Breast epithelium (tissue), 4 donors: ENCODE measurements around the gene KRT79. TPM values are rescaled to one million over a fixed set of nuclear protein-coding genes. Genes with fewer than 3 reads are reported as not detected.

Experiments used
- DNase-seq, 2 donors: peaks; one replicate each; pipeline ENCODE4 v3.0.0-alpha.2; 2019; ENCODE audit warnings: low spot score in 2 of 2
- H3K27ac ChIP-seq, 2 donors: fragments of 200-600 bp; sonication (generic) in 1 of 2; one replicate each; pipeline ENCODE4 v1.5.1; 2016 to 2019; ENCODE audit warnings: mild to moderate bottlenecking in 1 of 2
- H3K27me3 ChIP-seq, 2 donors: fragments of 200-600 bp; sonication (generic) in 1 of 2; one replicate each; pipeline versions ENCODE4 v1.5.1 to v1.6.0; 2017 to 2019; ENCODE audit warnings: control low read depth in 1 of 2, mild to moderate bottlenecking in 1 of 2
- H3K36me3 ChIP-seq: fragments of 200-600 bp; one replicate; pipeline ENCODE4 v1.5.1; 2019
- H3K4me1 ChIP-seq, 2 donors: fragments of 200-600 bp; sonication (generic); one replicate each; pipeline ENCODE4 v1.5.1; 2016 to 2019; ENCODE audit warnings: control low read depth in 1 of 2
- H3K4me3 ChIP-seq, 3 donors: fragments of 200-600 bp; sonication (generic); 1 replicate in 2 of 3; 2 replicates in 1 of 3; pipeline ENCODE4 v1.5.1; 2016 to 2019; ENCODE audit warnings: mild to moderate bottlenecking in 3 of 3, moderate library complexity in 2 of 3
- H3K9me3 ChIP-seq, 2 donors: fragments of 200-600 bp; sonication (generic) in 1 of 2; one replicate each; pipeline ENCODE4 v1.5.1; 2016 to 2019; ENCODE audit warnings: control low read depth in 1 of 2
- CTCF ChIP-seq, 3 donors: fragments of 450-650 bp; IDR thresholded peaks; one replicate each; pipeline ENCODE4 v1.5.1; 2016 to 2017; ENCODE audit warnings: antibody characterized with exemption in 3 of 3, mild to moderate bottlenecking in 3 of 3, moderate library complexity in 3 of 3
- POLR2A ChIP-seq: fragments of 450-650 bp; IDR thresholded peaks from one replicate; pipeline ENCODE4 v1.6.1; 2016; ENCODE audit warnings: antibody characterized with exemption, mild to moderate bottlenecking, moderate library complexity
- POLR2AphosphoS5 ChIP-seq, 3 donors: sonication (generic); formaldehyde crosslinking; IDR thresholded peaks; one replicate each; pipeline ENCODE4 v1.6.1; 2017; ENCODE audit warnings: antibody characterized with exemption in 3 of 3
- intact Hi-C: fragments of 100-400 bp; cut with DNase I; formaldehyde crosslinking; loops from one replicate; pipeline ENCODE4 v1.15.1; 2023; ENCODE audit warnings: low total_unique reads
- total RNA-seq, 3 donors: library from RNA; depleted of rRNA; stranded (reverse); fragments of >200 nt; gene quantifications; one replicate each; pipeline ENCODE4 v1.1.0, GENCODE V29; 2016

The KRT79 gene
- total RNA-seq, 3 donors from 2014 or later: 0.48 to 1.3 TPM; not detected in 1

- H3K27me3 ChIP-seq: no peaks in the 10 kb centered on the region
- H3K9me3 ChIP-seq: no peaks in the 10 kb centered on the region
- no peak overlapping the region for H3K4me3 ChIP-seq
- TF ChIP-seq POLR2AphosphoS5 (IDR thresholded peaks at IDR 0.05) (no peak), CTCF (IDR thresholded peaks at IDR 0.05) (no peak), POLR2A (no peak)
- no peak for DNase-seq
- intact Hi-C loops: no loop called here
- H3K4me1 ChIP-seq: no peaks in the 10 kb centered on the region
- H3K27ac ChIP-seq: no peak overlapping the region
- no peaks in the 10 kb centered on the region for H3K36me3 ChIP-seq
These were observed 17.7 kb upstream of the KRT79 start for GRCh38 chr12:52851787-52852186.

GRCh38 chr12:52850681-52851080 lies 16.6 kb upstream of the KRT79 start:
- Histone ChIP-seq H3K4me1 (no peaks in the 10 kb centered on the region), H3K4me3 (no peak overlapping the region), H3K9me3 (no peaks in the 10 kb centered on the region), H3K36me3 (no peaks in the 10 kb centered on the region), H3K27ac (no peak overlapping the region), H3K27me3 (no peaks in the 10 kb centered on the region)
- intact Hi-C loops: no loop called here
- TF ChIP-seq CTCF (IDR thresholded peaks at IDR 0.05) (no peak), POLR2A (no peak), POLR2AphosphoS5 (IDR thresholded peaks at IDR 0.05) (no peak)
- no peak for DNase-seq

- Histone ChIP-seq H3K4me1 (no peaks in the 10 kb centered on the region), H3K36me3 (no peaks in the 10 kb centered on the region), H3K27ac (no peak overlapping the region), H3K27me3 (no peaks in the 10 kb centered on the region), H3K4me3 (no peak overlapping the region), H3K9me3 (no peaks in the 10 kb centered on the region)
- TF ChIP-seq POLR2AphosphoS5 (IDR thresholded peaks at IDR 0.05): no peak
- TF ChIP-seq POLR2A: no peak
- TF ChIP-seq CTCF (IDR thresholded peaks at IDR 0.05): no peak
- no peak for DNase-seq
- intact Hi-C loops: loop anchor here (10.0 kb wide), 1 partner anchor 55 kb away; the partner anchor contains the start of gene KRT3
These were observed 15.4 kb upstream of the KRT79 start for GRCh38 chr12:52849511-52849910.

GRCh38 chr12:52848661-52849255 lies 14.6 kb upstream of the KRT79 start, which contains the start of gene KRT78:
TSS of gene KRT78 (minus strand) at chr12:52848994. CDS start at chr12:52848930, 64 bp downstream.
- Histone ChIP-seq H3K9me3 (no peaks in the 10 kb centered on the region), H3K4me3 (no peak within 1 kb of the TSS), H3K27me3 (no peaks in the 10 kb centered on the region), H3K27ac (no peak within 1 kb of the TSS), H3K36me3 (no peaks in the 10 kb centered on the region), H3K4me1 (no peaks in the 10 kb centered on the region)
- no peak for DNase-seq
- intact Hi-C loops: loop anchor here (10.0 kb wide), 1 partner anchor 54 kb away; the partner anchor contains the start of gene KRT3
- TF ChIP-seq POLR2A (no peak), CTCF (IDR thresholded peaks at IDR 0.05) (no peak), POLR2AphosphoS5 (IDR thresholded peaks at IDR 0.05) (no peak)

GRCh38 chr12:52847335-52848102 lies 13.4 kb upstream of the KRT79 start:
- H3K27me3 ChIP-seq: no peaks in the 10 kb centered on the region
- no peaks in the 10 kb centered on the region for H3K9me3 ChIP-seq
- no peaks in the 10 kb centered on the region for H3K4me1 ChIP-seq
- no peak for TF ChIP-seq CTCF (IDR thresholded peaks at IDR 0.05)
- TF ChIP-seq POLR2A: no peak
- no peak for TF ChIP-seq POLR2AphosphoS5 (IDR thresholded peaks at IDR 0.05)
- H3K27ac ChIP-seq: no peak overlapping the region
- no peak for DNase-seq
- no peaks in the 10 kb centered on the region for H3K36me3 ChIP-seq
- no peak overlapping the region for H3K4me3 ChIP-seq
- intact Hi-C loops: loop anchor here (10.0 kb wide), 1 partner anchor 53 kb away; the partner anchor contains the start of gene KRT3
